HepG2 (cell line): ENCODE measurements around the gene TBCE. TPM values are rescaled to one million over a fixed set of nuclear protein-coding genes. Genes with fewer than 3 reads are reported as not detected.

Experiments used
- CREM ChIP-seq, 2 experiments: sonication (generic) in 1 of 2; formaldehyde crosslinking in 1 of 2; IDR thresholded peaks; 2 replicates each; pipeline versions ENCODE4 v1.4.0 to v1.6.1; 2016 to 2020; ENCODE audit warnings: antibody characterized with exemption in 1 of 2, mild to moderate bottlenecking in 1 of 2, missing genetic modification reagents in 1 of 2
- ELF1 ChIP-seq: sonication (generic); formaldehyde crosslinking; IDR thresholded peaks from 2 replicates; pipeline ENCODE4 v1.4.0; 2020; ENCODE audit warnings: missing genetic modification reagents
- HMG20B ChIP-seq: conservative IDR thresholded peaks from 2 replicates; pipeline ENCODE4 v1.6.1; 2016; ENCODE audit warnings: missing genetic modification reagents, missing compliant biosample characterization
- KDM2A ChIP-seq: sonication (generic); formaldehyde crosslinking; IDR thresholded peaks from 2 replicates; pipeline ENCODE4 v1.4.0; 2020; ENCODE audit warnings: low read depth, missing genetic modification reagents, borderline replicate concordance
- KDM5A ChIP-seq: fragments of 200-600 bp; sonication (generic); IDR thresholded peaks from 2 replicates; pipeline ENCODE4 v1.7.0; 2018; ENCODE audit warnings: antibody characterized with exemption, mild to moderate bottlenecking, low read length, borderline replicate concordance
- NBN ChIP-seq: fragments of 450-650 bp; conservative IDR thresholded peaks from 2 replicates; pipeline ENCODE4 v1.6.1; 2017
- PHF21A ChIP-seq: sonication (generic); formaldehyde crosslinking; IDR thresholded peaks from 2 replicates; pipeline ENCODE4 v1.5.0; 2020; ENCODE audit warnings: mild to moderate bottlenecking, missing genetic modification reagents
- RELA ChIP-seq: sonication (generic); formaldehyde crosslinking; IDR thresholded peaks from 2 replicates; pipeline ENCODE4 v1.4.0; 2020; ENCODE audit warnings: missing genetic modification reagents
- RFX1 ChIP-seq: fragments of 450-650 bp; IDR thresholded peaks from 2 replicates; pipeline ENCODE4 v1.6.1; 2017
- SAFB2 ChIP-seq: sonication (generic); formaldehyde crosslinking; IDR thresholded peaks from 2 replicates; pipeline ENCODE4 v1.5.1; 2020; ENCODE audit warnings: missing genetic modification reagents, low read depth, mild to moderate bottlenecking, borderline replicate concordance
- SMARCC2 ChIP-seq: fragments of 450-650 bp; IDR thresholded peaks from 2 replicates; pipeline ENCODE4 v1.6.1; 2017; ENCODE audit warnings: antibody characterized with exemption, mild to moderate bottlenecking
- TAF15 ChIP-seq: fragments of 200-400 bp; formaldehyde crosslinking; IDR thresholded peaks from one replicate; pipeline ENCODE4 v1.6.1; 2018; ENCODE audit warnings: mild to moderate bottlenecking, low read depth, low read length; ENCODE audit not compliant: poor library complexity, severe bottlenecking
- YY1 ChIP-seq: IDR thresholded peaks from 2 replicates; pipeline ENCODE4 v1.6.1; 2011; ENCODE audit warnings: low read length, low read depth, moderate library complexity, mild to moderate bottlenecking; ENCODE audit not compliant: insufficient read depth, insufficient replicate concordance
- ZBTB42 ChIP-seq: sonication (generic); formaldehyde crosslinking; IDR thresholded peaks from 2 replicates; pipeline ENCODE4 v1.5.0; 2020; ENCODE audit warnings: mild to moderate bottlenecking, missing genetic modification reagents
- ZBTB8A ChIP-seq: sonication (generic); formaldehyde crosslinking; IDR thresholded peaks from 2 replicates; pipeline ENCODE4 v1.4.0; 2020; ENCODE audit warnings: mild to moderate bottlenecking, low read depth, missing genetic modification reagents, borderline replicate concordance
- ZFAT ChIP-seq: sonication (generic); formaldehyde crosslinking; conservative IDR thresholded peaks from 2 replicates; pipeline ENCODE4 v1.8.1; 2023; ENCODE audit warnings: missing genetic modification reagents, inconsistent platforms
- ZNF143 ChIP-seq: sonication (generic); formaldehyde crosslinking; IDR thresholded peaks from 2 replicates; pipeline ENCODE4 v1.4.0; 2020; ENCODE audit warnings: missing genetic modification reagents
- ZNF24 ChIP-seq: fragments of 450-650 bp; IDR thresholded peaks from 2 replicates; pipeline ENCODE4 v1.6.1; 2017; ENCODE audit warnings: antibody characterized with exemption, mild to moderate bottlenecking
- ZNF354B ChIP-seq: sonication (generic); formaldehyde crosslinking; IDR thresholded peaks from 2 replicates; pipeline ENCODE4 v1.8.0; 2022; ENCODE audit warnings: mild to moderate bottlenecking, missing genetic modification reagents
- ZNF414 ChIP-seq: sonication (generic); formaldehyde crosslinking; IDR thresholded peaks from 2 replicates; pipeline ENCODE4 v1.5.0; 2020; ENCODE audit warnings: missing genetic modification reagents
- ZNF761 ChIP-seq: sonication (generic); formaldehyde crosslinking; conservative IDR thresholded peaks from 2 replicates; pipeline ENCODE4 v1.4.0; 2020; ENCODE audit warnings: mild to moderate bottlenecking, missing genetic modification reagents
- polyA plus RNA-seq, 8 experiments: library from polyadenylated mRNA; depleted of rRNA in 3 of 8; stranded (reverse) in 7 of 8; unstranded in 1 of 8; fragments of >200 nt; fragmentation: Illumina TruSeq in 4 of 8; extraction: Trizol in 4 of 8; gene quantifications; 2 replicates each; pipeline versions ENCODE4 v1.2.1 to v1.2.3, GENCODE V29; 2011 to 2016; ENCODE audit warnings: low read depth in 4 of 8, missing spikeins in 1 of 8, mixed read lengths in 1 of 8; ENCODE audit not compliant: insufficient read depth in 1 of 8
- total RNA-seq, 5 experiments: library from RNA; depleted of rRNA; stranded (reverse); fragments of >200 nt; fragmentation: Illumina TruSeq; extraction: Trizol; gene quantifications; 2 replicates each; pipeline ENCODE4 v1.2.3, GENCODE V29; 2016; ENCODE audit warnings: low read depth in 1 of 5
- TF ChIP-seq, protein P1 (sequence below): sonication (generic); formaldehyde crosslinking; IDR thresholded peaks from 2 replicates; pipeline ENCODE4 v1.5.0; 2020; ENCODE audit warnings: missing genetic modification reagents
- TF ChIP-seq, protein P2 (sequence below): sonication (generic); formaldehyde crosslinking; IDR thresholded peaks from 2 replicates; pipeline ENCODE4 v1.4.0; 2020; ENCODE audit warnings: missing genetic modification reagents
- TF ChIP-seq, protein P3 (sequence below), 2 experiments: fragments of 450-650 bp in 1 of 2; sonication (generic) in 1 of 2; formaldehyde crosslinking; IDR thresholded peaks; 2 replicates each; pipeline versions ENCODE4 v1.5.0 to v1.8.0; 2020 to 2022; ENCODE audit warnings: mild to moderate bottlenecking in 1 of 2, missing genetic modification reagents in 1 of 2

The TBCE gene
- total and polyA plus RNA-seq, 2 of the 13 experiments (the other 11 are each of a cell fraction or from before 2014, with no cell fraction given): 25.6 to 31.1 TPM

DNA sequence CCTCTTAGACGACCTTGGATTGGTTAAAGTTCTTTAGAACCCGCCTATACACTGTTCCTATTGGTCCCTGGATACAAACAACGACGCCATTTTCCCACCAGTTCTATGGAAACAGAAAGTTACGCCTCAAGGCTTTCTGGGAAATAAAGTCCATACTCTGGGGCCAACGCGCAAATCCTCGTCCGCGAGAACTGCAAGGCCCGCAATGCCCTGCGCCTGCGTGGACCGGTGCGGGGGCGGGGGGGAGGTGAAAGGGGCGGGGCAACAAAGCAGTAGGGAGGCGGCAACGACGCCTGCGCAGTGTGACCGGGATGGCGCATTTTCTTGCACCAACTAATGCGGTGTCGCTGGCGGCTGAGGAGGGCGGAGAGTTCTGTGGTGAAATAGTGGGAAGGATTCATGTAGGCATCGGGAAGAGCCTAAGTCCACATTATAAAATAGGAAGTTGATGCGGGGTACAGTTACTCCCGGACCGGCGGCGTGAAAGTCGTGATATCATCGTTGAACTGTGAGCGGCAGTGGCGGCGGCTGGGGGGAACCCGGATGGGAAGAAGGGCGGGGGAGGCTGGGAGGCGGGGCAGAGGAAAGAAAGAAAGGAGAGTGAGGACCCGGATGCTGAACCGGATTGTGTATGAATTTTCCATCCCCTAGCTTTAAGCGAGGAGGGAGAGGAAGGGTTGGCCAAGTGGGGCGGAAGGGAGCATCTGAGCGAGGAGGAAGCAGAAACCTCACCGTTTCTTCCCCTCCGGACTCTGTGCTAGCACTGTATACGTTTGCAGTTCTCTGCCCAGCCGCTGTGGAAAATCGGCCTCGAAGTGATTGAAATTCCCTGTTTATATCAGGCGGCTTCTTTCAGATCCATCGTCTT, 38.7 kb upstream of the TBCE start, which contains the start of gene GGPS1 (continued):
- TF ChIP-seq, protein P1, sequence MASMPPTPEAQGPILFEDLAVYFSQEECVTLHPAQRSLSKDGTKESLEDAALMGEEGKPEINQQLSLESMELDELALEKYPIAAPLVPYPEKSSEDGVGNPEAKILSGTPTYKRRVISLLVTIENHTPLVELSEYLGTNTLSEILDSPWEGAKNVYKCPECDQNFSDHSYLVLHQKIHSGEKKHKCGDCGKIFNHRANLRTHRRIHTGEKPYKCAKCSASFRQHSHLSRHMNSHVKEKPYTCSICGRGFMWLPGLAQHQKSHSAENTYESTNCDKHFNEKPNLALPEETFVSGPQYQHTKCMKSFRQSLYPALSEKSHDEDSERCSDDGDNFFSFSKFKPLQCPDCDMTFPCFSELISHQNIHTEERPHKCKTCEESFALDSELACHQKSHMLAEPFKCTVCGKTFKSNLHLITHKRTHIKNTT (CRISPR knock-in tag): no peak
- TF ChIP-seq ELF1 (peak; percentile 28; the same call in 1 of the 2 replicates), YY1 (peak; percentile 80), ZNF354B (CRISPR knock-in tag) (no peak), ZBTB42 (no peak), SMARCC2 (no peak), ZBTB8A (no peak), KDM5A (peak; percentile 53), CREM (IDR thresholded peaks at IDR 0.05) (peak; percentile 90), CREM (CRISPR knock-in tag; IDR thresholded peaks at IDR 0.05) (no peak), ZNF143 (peak; percentile 88), RFX1 (no peak), ZFAT (no peak), ZNF414 (CRISPR knock-in tag) (no peak), ZNF24 (no peak), ZNF761 (CRISPR knock-in tag) (no peak; the same call in 1 of the 2 replicates), SAFB2 (CRISPR knock-in tag) (no peak; the same call in 1 of the 2 replicates), NBN (no peak), RELA (no peak), KDM2A (CRISPR knock-in tag) (no peak), TAF15 (no peak), PHF21A (CRISPR knock-in tag) (peak; percentile 35; the same call in 1 of the 2 replicates), HMG20B (CRISPR knock-in tag) (no peak)
- TF ChIP-seq, protein P2, sequence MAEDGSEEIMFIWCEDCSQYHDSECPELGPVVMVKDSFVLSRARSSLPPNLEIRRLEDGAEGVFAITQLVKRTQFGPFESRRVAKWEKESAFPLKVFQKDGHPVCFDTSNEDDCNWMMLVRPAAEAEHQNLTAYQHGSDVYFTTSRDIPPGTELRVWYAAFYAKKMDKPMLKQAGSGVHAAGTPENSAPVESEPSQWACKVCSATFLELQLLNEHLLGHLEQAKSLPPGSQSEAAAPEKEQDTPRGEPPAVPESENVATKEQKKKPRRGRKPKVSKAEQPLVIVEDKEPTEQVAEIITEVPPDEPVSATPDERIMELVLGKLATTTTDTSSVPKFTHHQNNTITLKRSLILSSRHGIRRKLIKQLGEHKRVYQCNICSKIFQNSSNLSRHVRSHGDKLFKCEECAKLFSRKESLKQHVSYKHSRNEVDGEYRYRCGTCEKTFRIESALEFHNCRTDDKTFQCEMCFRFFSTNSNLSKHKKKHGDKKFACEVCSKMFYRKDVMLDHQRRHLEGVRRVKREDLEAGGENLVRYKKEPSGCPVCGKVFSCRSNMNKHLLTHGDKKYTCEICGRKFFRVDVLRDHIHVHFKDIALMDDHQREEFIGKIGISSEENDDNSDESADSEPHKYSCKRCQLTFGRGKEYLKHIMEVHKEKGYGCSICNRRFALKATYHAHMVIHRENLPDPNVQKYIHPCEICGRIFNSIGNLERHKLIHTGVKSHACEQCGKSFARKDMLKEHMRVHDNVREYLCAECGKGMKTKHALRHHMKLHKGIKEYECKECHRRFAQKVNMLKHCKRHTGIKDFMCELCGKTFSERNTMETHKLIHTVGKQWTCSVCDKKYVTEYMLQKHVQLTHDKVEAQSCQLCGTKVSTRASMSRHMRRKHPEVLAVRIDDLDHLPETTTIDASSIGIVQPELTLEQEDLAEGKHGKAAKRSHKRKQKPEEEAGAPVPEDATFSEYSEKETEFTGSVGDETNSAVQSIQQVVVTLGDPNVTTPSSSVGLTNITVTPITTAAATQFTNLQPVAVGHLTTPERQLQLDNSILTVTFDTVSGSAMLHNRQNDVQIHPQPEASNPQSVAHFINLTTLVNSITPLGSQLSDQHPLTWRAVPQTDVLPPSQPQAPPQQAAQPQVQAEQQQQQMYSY (CRISPR knock-in tag): no peak
- TF ChIP-seq, protein P3, sequence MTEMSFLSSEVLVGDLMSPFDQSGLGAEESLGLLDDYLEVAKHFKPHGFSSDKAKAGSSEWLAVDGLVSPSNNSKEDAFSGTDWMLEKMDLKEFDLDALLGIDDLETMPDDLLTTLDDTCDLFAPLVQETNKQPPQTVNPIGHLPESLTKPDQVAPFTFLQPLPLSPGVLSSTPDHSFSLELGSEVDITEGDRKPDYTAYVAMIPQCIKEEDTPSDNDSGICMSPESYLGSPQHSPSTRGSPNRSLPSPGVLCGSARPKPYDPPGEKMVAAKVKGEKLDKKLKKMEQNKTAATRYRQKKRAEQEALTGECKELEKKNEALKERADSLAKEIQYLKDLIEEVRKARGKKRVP (CRISPR knock-in tag; IDR thresholded peaks at IDR 0.05): peak in 1 of 2 experiments; percentile 32; a peak in 1 of 4 replicates
